Measurements from ENCODE around the gene TSGA10IP. TPM values are rescaled to one million over a fixed set of nuclear protein-coding genes. Genes with fewer than 3 reads are reported as not detected.

The TSGA10IP gene
- total RNA-seq, 2 donors from 2014 or later, result not detected

GRCh38 chr11:66004186-66004585, 58.9 kb downstream of the TSGA10IP start:
- ATAC-seq (no peak), DNase-seq (ENCODE audit: low spot score) (no peak)
- H3K9me3 Mint-ChIP-seq, result no peaks in the 10 kb centered on the region
- peaks cover 6% of the 10 kb centered on the region for H3K36me3 Mint-ChIP-seq
- peak overlapping the region; percentile 99 for H3K4me3 Mint-ChIP-seq
- no peak overlapping the region for H3K27ac Mint-ChIP-seq
- H3K27me3 Mint-ChIP-seq, result no peaks in the 10 kb centered on the region
- H3K4me1 Mint-ChIP-seq (ENCODE audit: low read depth in 2 of 2), result peaks cover 19 to 26% of the 10 kb centered on the region in 2 donors

GRCh38 chr11:66006134-66006890, 61.0 kb downstream of the TSGA10IP start:
- peaks cover 11 to 15% of the 10 kb centered on the region in 2 donors for H3K4me1 Mint-ChIP-seq (ENCODE audit: low read depth in 2 of 2)
- peaks cover 4% of the 10 kb centered on the region for H3K36me3 Mint-ChIP-seq
- no peak overlapping the region for H3K4me3 Mint-ChIP-seq
- no peak overlapping the region for H3K27ac Mint-ChIP-seq
- peaks cover 4 to 6% of the 10 kb centered on the region in 2 donors for H3K27me3 Mint-ChIP-seq
- no peaks in the 10 kb centered on the region for H3K9me3 Mint-ChIP-seq
- no peak for ATAC-seq
- no peak for DNase-seq (ENCODE audit: low spot score)

DNA sequence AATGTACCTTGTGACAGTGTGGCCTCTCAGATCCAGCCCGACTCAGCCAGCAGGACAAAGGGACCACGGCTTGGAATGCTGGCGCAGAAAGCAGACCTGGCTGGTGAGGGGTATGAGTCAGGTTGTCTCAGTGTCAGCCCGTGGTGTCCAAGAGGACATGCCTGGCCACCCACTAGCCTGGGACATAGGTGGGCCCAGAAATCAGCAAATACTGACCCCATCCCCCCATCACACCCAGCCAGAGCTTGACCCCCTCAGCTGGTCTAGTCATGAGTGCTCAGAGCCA, 61.6 kb downstream of the TSGA10IP start:
- no peak overlapping the region for H3K4me3 Mint-ChIP-seq
- no peak overlapping the region for H3K27ac Mint-ChIP-seq
- peaks cover 4 to 6% of the 10 kb centered on the region in 2 donors for H3K27me3 Mint-ChIP-seq

DNA sequence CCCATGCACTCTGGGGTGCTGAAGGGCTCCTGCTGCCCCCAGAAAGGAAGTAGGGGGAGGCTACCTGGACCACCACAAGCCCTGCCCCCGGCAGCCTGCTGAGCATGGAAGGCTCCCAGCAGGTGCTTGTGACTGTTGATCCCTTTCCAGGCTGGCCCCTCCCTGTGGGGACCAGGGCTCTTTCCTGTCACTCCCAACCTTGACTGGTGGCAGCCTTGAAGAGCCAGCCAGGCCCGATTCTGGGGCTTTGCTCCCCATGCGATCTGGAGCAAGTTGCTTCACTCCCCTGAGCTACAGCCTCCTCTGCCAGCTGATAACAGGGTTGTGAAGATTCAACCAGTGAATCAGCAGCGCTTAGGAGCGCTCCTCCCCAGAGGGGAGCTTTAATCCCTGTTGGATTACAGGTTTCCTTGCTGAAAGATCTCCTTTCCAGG, 61.9 kb downstream of the TSGA10IP start:
- ATAC-seq (no peak), DNase-seq (ENCODE audit: low spot score) (no peak)
- H3K36me3 Mint-ChIP-seq, result no peaks in the 10 kb centered on the region
- no peak overlapping the region for H3K27ac Mint-ChIP-seq
- peaks cover 7 to 11% of the 10 kb centered on the region in 2 donors for H3K4me1 Mint-ChIP-seq (ENCODE audit: low read depth in 2 of 2)
- no peaks in the 10 kb centered on the region for H3K9me3 Mint-ChIP-seq
- H3K27me3 Mint-ChIP-seq, result peaks cover 4 to 6% of the 10 kb centered on the region in 2 donors
- no peak overlapping the region for H3K4me3 Mint-ChIP-seq

More for the DNA sequence above, 61.6 kb downstream of the TSGA10IP start:
- Mint-ChIP-seq H3K36me3 (peaks cover 2% of the 10 kb centered on the region), H3K4me1 (ENCODE audit: low read depth in 2 of 2) (peaks cover 9 to 14% of the 10 kb centered on the region in 2 donors), H3K9me3 (no peaks in the 10 kb centered on the region)
- ATAC-seq (no peak), DNase-seq (ENCODE audit: low spot score) (no peak)

GRCh38 chr11:66008095-66008467, 62.8 kb downstream of the TSGA10IP start:
- H3K4me1 Mint-ChIP-seq (ENCODE audit: low read depth in 2 of 2), result peaks cover 4 to 7% of the 10 kb centered on the region in 2 donors
- ATAC-seq, result no peak
- H3K27me3 Mint-ChIP-seq, result peaks cover 4 to 6% of the 10 kb centered on the region in 2 donors
- H3K36me3 Mint-ChIP-seq, result no peaks in the 10 kb centered on the region
- H3K27ac Mint-ChIP-seq, result no peak overlapping the region
- H3K9me3 Mint-ChIP-seq, result no peaks in the 10 kb centered on the region
- DNase-seq (ENCODE audit: low spot score), result no peak
- H3K4me3 Mint-ChIP-seq, result no peak overlapping the region

- H3K4me1 Mint-ChIP-seq (ENCODE audit: low read depth in 2 of 2), result peaks cover 0 to 3% of the 10 kb centered on the region in 2 donors
- DNase-seq (ENCODE audit: low spot score), result no peak
Measured at GRCh38 chr11:66008468-66009101, 63.3 kb downstream of the TSGA10IP start.

More at GRCh38 chr11:66008468-66009101, 63.3 kb downstream of the TSGA10IP start:
- H3K27me3 Mint-ChIP-seq, result peaks cover 4 to 6% of the 10 kb centered on the region in 2 donors
- peak in 1 of 2 donors; percentile 26 for ATAC-seq
- no peaks in the 10 kb centered on the region for H3K9me3 Mint-ChIP-seq
- H3K36me3 Mint-ChIP-seq, result no peaks in the 10 kb centered on the region
- H3K4me3 Mint-ChIP-seq, result no peak overlapping the region
- no peak overlapping the region for H3K27ac Mint-ChIP-seq

Other genes with a start within 250 kb of the TSGA10IP start
- gene KAT5, start 233.2 kb upstream of the TSGA10IP start, total RNA-seq, result 10 to 100 TPM; 77.5 to 82.9 TPM
- gene RNASEH2C, start 224.7 kb upstream of the TSGA10IP start, total RNA-seq, result 100 to 1,000 TPM in 1 of 2 donors, 10 to 100 TPM in 1; 87.3 to 138 TPM
- 10 to 100 TPM; 15.8 to 25.4 TPM for gene AP5B1, start 164.5 kb upstream of the TSGA10IP start, total RNA-seq
- not detected for gene OVOL1, start 158.4 kb upstream of the TSGA10IP start, total RNA-seq
- 1 to 10 TPM in 1 of 2 donors, under 1 TPM in 1; 0.52 to 1.0 TPM for gene SNX32, start 111.5 kb upstream of the TSGA10IP start, total RNA-seq
- 1,000 to 10,000 TPM; 1,401 to 1,644 TPM for gene CFL1, start 87.3 kb upstream of the TSGA10IP start, total RNA-seq
- 100 to 1,000 TPM in 1 of 2 donors, 10 to 100 TPM in 1; 85.7 to 109 TPM for gene MUS81, start 85.0 kb upstream of the TSGA10IP start, total RNA-seq
- gene EFEMP2, start 72.7 kb upstream of the TSGA10IP start, total RNA-seq, result 10 to 100 TPM in 1 of 2 donors, 1 to 10 TPM in 1; 7.5 to 10.6 TPM
- 100 to 1,000 TPM; 124 to 886 TPM for gene CTSW, start 65.6 kb upstream of the TSGA10IP start, total RNA-seq
- gene FIBP, start 57.0 kb upstream of the TSGA10IP start, total RNA-seq, result 100 to 1,000 TPM in 1 of 2 donors, 10 to 100 TPM in 1; 76.6 to 157 TPM
- gene CCDC85B, start 54.8 kb upstream of the TSGA10IP start, total RNA-seq, result 10 to 100 TPM; 44.6 to 89.8 TPM
- gene FOSL1, start 45.1 kb upstream of the TSGA10IP start, total RNA-seq, result 10 to 100 TPM in 1 of 2 donors, 1 to 10 TPM in 1; 7.9 to 18.1 TPM
- gene C11orf68, start 26.4 kb upstream of the TSGA10IP start, total RNA-seq, result 10 to 100 TPM; 15.4 to 24.7 TPM
- gene DRAP1, start 26.1 kb upstream of the TSGA10IP start, total RNA-seq, result 10 to 100 TPM; 88.5 to 95.6 TPM
- 100 to 1,000 TPM in 1 of 2 donors, 10 to 100 TPM in 1; 72.9 to 107 TPM for gene SART1, start 16.3 kb downstream of the TSGA10IP start, total RNA-seq
- gene EIF1AD, start 56.7 kb downstream of the TSGA10IP start, total RNA-seq, result 10 to 100 TPM; 69.6 to 82.1 TPM
- gene BANF1, start 57.0 kb downstream of the TSGA10IP start, total RNA-seq, result 100 to 1,000 TPM; 190 to 376 TPM
- under 1 TPM in 1 of 2 donors, not detected in 1; 0.52 TPM for gene CST6, start 66.5 kb downstream of the TSGA10IP start, total RNA-seq
- 1 to 10 TPM; 1.5 to 8.8 TPM for gene CATSPER1, start 81.0 kb downstream of the TSGA10IP start, total RNA-seq
- gene GAL3ST3, start 103.7 kb downstream of the TSGA10IP start, total RNA-seq, result not detected
- 100 to 1,000 TPM; 227 to 286 TPM for gene SF3B2, start 106.9 kb downstream of the TSGA10IP start, total RNA-seq
- gene PACS1, start 124.8 kb downstream of the TSGA10IP start, total RNA-seq, result 10 to 100 TPM; 64.3 to 73.3 TPM

Data from natural killer cell treated with Interleukin-12 subunit alpha and Interleukin-12 subunit beta and Interleukin-15 and Interleukin-18, amount 100 ng/mL, for 72 hours (primary cell).